Renal pelvis (tissue), 4 donors: ENCODE measurements around the gene AGRN. TPM values are rescaled to one million over a fixed set of nuclear protein-coding genes. Genes with fewer than 3 reads are reported as not detected.
"Not testable (repeated sequence)": the region's sequence is repeated elsewhere in the genome, so short reads cannot be mapped to it uniquely, and the experiment has no call there.

Experiments
- DNase-seq: peaks from one replicate; pipeline ENCODE4 v3.0.0-alpha.2; 2013
- polyA plus RNA-seq, 3 donors: library from polyadenylated mRNA; unstranded; fragments of 120-200 nt; gene quantifications; one replicate each; pipeline ENCODE4 v1.2.1, GENCODE V29; 2013; ENCODE audit not compliant: insufficient read length in 3 of 3

AGRN gene
- polyA plus RNA-seq, 3 donors, result 281 to 299 (median 289) TPM

DNA sequence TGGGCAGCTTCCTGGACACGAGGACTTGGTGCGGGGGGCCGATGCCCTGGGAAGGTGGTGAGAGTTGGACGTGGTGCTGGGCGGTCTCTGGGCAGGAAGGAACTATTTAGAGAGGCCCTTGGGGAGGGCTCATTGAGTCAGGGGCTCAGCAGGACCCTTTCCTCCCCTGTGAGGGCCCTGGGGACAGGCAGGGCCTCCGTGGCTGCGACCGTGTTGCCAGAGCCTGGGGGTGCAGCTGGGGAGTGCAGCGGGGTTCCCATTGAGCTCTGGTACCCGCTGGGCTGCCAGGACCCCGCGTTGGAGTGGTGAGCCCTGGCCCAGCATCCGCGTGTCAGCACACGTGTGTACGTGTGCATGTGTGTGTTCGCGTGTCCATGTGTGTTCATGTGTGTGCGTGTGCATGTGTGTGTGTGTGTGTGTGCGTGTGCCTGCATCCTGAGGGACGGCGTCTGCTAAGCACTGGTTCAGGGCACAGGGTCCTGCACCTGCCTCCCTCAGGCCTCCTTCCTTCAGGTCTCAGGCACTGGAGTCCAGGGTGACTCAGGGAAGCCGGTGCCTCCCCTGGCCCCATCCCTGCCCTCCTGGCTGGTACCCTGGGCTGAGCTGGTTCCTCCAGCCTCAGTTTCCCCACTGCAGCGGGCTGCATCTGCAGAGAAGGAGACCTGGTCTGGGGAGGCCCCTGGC is 43.5 kb downstream of the AGRN start:
- no peak for DNase-seq

DNA sequence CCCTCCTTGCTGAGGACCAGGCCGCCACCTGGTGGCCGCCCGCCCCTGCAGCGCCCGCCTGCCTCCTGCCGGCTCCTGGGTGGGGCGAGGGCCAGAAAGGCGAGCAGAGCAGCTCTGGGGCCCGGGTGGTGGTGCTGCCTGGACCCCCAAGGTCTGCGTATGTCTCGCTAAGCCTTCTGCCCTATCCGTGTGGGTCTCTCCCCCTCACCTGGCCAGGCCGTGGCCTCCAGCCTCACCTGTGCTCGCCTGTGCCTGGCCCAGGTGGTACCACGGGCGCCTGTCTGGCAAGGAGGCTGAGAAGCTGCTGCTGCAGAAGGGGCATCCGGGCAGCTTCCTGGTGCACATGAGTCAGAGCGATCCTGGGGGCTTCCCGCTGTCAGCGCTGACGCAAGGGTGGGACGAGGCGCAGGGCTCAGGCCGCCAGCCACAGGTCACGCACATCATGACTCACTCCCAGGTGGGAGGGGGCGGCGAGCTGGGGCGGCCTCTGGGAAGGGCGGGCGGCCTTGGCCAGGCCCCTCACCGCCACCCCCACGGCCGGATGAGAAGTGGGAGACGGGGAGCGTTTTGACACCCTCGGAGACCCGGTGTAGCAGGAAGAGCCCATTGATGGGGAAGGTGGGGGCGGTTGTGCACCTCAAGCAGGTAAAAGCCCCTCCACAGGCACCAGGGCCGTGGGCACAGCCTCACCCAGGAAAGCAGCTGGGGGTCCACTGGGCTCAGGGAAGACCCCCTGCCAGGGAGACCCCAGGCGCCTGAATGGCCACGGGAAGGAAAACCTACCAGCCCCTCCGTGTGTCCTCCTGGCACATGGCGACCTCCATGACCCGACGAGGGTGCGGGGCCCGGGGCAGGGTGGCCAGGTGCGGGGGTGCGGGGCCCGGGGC is 44.3 kb downstream of the AGRN start:
- DNase-seq, result no peak

DNA sequence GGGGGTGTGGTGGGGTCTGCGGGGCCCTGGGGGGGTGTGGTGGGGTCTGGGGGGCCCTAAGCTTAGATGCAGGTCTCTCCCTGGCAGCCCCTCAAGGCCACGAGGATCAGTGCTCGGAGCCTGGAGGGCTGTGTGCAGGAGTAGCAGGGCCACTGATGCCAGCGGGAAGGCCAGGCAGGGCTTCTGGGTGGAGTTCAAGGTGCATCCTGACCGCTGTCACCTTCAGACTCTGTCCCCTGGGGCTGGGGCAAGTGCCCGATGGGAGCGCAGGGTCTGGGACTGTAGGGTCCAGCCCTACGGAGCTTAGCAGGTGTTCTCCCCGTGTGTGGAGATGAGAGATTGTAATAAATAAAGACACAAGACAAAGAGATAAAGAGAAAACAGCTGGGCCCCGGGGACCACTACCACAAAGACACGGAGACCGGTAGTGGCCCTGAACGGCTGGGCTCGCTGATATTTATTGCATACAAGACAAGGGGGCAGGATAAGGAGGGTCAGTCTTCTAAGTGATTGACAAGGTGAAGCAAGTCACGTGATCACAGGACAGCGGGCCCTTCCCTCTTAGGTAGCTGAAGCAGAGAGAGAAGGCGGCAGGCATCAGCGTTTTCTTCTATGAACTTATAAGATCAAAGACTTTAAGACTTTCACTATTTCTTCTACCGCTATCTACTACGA is 45.5 kb downstream of the AGRN start:
- no peak for DNase-seq

DNA sequence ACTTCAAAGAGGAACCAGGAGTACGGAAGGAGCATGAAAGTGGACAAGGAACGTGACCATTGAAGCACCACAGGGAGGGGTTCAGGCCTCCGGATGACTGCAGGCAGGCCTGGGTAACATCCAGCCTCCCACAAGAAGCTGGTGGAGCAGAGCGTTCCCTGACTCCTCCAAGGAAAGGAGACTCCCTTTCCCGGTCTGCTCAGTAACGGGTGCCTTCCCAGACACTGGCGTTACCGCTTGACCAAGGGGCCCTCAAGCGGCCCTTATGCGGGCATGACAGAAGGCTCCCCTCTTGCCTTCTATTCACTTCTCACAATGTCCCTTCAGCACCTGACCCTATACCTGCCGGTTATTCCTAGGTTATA is 46.0 kb downstream of the AGRN start:
- not testable (repeated sequence) for DNase-seq

DNA sequence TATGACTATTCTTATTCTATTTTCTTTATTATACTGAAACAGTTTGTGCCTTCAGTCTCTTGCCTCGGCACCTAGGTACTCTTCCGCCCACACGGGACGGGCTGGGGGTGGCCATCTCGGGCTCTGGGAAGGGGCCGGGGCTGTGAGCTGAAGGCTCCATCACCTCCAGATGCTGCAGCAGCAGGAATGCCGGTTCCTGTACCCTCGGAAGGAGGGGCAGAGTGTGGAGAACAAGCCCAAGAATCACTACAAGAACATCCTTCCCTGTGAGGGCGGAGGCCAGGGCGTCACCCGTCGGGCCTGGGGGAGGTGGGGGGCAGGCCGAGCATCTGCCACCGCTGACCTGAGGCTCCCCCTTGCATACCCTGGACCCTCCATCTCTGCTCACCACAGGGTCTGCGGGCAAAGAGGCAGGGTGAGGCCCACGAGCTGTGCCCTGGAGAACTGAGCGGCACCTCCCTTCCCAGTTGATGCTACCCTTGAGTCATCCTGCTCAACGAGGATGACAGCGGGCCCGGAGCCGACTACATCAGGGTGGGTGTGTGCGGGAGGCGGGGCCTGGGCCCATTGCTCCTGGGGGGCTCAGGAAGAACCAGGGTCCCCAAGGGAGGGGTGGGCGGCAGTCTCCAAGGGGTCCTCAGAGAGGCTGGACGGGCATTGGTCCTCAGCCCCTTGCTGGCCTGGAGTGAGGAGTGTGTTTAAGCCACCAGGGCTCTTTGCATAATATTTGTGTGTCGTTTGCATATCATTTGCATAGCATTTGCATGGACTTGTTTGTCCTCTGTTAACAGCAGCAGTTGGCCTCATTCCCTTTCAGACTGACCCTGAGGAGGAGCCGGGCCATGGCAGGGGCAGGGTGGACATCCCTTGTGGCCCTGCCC is 46.7 kb downstream of the AGRN start:
- no peak for DNase-seq

DNA sequence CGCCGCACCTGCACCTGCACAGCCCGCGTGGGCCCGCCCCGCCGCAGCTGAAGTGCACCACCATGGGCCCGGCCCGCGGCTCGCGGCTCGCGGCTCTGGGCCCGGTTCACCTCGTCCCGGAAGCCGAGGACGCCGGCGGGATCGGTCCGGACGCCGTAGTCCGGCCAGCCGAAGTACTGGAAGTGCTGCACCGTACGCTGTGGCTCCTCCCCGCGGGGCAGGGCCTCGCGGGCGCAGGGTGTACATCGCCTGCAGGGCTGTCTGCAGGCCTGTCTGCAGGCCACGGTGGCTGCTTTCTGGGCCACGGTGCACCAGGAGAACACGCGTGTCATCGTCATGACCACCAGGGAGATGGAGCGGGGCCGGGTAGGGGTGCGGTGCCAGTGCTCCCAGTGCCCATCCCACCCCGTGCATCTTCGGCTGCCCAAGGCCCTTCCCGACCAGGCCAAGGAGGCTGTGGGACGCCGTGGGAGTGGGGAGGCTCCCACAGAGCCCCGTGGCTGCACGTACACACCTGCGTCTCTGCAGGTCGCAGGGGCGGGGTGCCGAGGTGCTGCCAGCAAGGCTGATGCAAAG is 47.5 kb downstream of the AGRN start:
- DNase-seq, result no peak

DNA sequence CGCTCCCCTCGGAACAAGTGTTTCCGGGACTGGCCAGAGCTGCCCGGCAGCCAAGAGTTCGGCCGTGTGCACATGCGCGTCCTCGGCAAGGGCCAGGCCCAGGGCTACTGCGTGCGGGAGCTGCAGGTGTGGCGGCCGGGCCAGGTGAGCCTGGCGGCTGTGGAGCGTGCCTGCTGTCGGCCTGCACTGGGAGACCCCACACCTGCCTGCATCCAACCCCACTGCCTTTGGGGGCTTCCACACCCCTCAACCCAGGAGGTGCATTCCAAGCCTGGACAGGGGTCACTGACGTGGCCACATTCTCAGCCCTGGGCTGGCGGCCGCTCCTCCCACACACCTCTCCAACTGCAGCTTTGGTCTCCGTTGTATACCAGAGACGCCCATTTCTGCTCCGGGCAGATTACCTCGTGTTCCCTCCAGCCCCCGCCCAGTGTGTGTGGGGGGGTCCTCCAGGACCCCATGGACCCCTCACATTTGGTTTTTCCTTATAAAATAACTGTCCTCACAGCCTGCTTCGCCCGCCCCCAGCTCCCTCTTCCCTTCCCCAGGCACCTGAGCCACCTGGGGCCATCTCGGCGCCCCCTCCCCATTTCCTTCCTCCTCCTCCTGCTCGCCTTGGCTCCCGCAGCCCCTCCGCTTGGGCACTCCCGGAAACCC is 48.1 kb downstream of the AGRN start:
- DNase-seq, result no peak

DNA sequence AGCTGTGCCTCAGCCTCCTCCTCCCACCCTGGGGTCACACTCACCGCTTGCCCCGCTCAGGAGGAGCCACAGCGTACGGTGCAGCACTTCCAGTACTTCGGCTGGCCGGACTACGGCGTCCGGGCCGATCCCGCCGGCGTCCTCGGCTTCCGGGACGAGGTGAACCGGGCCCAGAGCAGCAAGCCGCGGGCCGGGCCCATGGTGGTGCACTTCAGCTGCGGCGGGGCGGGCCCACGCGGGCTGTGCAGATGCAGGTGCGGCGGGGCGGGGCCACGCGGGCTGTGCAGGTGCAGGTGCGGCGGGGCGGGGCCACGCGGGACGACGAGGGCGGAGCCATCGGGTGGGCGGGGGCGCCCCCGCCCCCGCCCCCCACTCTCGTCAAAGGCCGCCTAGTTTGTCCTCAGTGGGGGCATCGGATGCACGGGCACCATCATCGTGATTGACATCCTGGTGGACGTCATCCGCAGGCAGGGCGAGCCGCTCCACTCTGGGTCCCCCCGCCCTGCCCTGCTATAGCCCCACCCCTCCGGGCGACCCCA is 48.7 kb downstream of the AGRN start:
- DNase-seq, result no peak

DNA sequence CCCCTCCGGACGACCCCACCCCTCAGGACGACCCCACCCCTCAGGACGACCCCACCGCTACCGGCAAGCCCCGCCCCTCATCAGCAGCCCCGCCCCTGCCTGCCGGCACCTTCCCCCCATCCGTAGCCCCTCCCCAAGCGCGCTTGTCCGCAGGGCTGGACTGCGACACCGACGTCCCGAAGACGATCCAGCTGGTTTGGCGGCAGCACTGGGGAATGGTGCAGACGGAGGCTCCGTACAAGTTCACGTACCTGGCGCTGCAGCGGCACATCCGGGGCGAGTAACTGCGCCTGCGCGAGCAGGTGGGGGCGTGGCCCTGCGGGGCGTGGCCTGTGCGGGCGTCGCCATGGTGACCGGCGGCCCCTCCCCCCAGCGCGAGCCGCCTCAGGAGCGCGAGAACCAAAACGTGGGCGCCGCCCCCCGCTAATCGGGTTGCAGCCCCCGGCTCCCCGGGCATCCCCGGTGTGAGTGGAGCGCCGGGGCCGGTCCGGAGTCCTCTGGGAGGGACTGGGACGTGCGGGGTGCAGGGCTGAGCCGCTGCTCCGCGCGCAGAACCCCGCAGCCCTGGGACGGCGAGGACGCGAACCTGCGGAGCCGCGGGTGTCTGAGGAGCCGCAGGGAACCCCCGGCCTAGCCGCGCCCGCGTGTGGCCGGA is 49.3 kb downstream of the AGRN start:
- no peak for DNase-seq

DNA sequence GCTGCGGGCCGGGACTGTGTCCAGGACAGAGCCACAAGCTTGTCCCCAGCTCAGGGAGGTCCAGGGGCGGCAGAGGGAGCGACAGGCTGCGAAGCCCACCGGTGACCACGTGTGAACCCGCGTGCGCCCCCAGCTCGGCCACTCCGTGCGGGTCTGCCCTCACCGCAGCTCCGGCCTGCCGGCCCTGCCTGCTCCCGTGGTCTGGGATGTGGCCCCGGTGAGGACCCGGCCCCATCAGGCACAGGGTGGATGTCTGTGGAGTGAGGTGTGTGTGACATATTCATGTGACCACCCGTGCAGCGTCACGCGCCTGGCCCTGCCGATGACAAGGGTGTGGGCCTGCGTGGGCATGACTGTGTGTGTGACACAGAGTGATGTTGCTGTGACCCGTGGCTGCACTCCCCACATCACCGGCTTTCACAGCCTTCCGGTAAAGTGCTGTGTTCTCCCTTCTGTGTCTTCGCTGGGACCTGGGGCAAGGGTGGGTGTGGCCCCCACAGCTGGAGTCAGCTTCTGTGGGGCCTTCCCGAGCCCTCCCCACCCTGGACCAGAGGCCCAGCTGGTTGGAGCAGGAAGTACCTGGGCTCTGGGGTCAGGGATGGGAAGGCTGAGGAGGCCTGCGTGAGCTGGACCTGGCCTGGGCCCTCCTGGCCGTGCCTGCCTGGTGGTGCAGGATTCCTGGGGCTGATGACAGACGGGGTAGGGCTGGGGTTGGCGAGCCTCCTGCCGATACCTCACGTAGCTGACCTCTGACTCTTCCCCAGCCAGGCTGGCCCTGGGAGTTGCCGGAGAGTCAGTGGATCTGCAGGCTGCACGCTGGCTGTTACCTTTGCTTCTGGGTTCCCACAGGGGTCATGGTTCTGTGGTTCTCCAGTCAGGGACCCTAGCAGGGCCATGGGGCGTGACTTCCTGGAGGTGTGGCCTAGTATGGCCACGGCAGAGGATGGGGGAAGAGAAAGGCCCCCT is 50.1 kb downstream of the AGRN start:
- no peak for DNase-seq

DNA sequence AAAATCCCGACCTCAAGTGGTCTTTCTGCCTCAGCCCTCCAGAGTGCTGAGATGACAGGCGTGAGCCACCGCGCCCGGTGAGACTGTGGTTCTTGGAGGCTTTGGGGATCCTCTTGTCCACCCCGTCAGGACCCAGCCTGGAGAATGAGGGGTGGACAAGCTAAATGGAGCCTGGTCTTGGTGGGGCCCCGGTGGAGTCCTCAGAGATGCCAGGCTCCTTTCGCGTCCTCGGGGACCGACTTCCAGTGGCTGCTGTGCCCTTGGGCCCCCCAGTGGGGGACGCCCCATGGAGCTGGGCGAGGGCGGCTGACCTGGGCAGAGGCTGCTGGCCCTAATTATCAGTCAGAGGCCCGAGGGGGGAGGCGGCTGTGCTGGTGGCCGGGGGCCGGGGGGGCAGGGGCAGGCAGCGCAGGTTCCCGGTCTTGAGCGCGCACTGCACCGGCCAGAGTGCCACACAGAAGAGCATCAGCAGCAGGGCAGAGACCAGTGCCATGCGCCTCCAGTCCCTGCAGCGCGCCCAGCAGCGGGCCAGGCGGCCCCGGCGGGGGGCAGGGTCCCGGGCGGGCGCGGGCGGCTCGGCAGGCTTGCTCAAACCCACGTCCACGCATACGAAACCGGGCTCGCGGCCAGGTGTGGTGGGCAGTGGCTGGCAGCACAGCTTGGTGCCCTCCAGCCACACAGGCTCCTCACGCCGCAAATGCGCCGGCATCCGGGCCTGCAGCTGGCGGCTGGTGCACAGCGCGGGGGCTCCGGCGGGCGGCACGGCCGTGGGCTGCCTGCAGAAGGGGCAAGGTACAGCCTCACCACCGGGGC is 51.8 kb downstream of the AGRN start:
- DNase-seq, result no peak

DNA sequence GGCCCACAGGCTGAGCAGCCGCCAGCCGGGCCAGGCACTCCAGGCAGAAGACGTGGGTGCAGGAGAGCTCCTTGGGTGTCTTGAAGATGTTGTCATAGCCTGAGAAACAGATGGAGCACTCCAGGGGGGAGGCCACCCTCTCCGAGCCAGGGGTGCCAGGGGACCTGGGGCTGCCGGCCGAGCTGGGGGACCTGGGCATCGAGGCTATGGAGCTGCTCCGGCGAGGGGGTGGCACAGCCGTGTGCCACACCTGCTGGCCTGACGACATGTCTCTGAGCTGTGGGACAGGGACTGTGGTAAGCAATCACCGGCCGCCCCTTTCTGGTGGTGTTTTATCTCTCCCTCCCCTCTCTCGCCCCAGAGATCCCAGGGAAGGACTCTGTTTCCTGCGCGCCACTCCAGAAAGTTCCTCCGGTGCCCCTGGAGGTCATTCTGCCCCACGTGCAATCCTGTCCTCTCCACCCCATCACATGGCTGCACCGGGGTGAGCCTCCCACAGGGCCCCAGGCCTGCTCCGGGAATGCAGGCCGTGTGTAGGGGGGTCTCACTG is 52.5 kb downstream of the AGRN start:
- no peak for DNase-seq

DNA sequence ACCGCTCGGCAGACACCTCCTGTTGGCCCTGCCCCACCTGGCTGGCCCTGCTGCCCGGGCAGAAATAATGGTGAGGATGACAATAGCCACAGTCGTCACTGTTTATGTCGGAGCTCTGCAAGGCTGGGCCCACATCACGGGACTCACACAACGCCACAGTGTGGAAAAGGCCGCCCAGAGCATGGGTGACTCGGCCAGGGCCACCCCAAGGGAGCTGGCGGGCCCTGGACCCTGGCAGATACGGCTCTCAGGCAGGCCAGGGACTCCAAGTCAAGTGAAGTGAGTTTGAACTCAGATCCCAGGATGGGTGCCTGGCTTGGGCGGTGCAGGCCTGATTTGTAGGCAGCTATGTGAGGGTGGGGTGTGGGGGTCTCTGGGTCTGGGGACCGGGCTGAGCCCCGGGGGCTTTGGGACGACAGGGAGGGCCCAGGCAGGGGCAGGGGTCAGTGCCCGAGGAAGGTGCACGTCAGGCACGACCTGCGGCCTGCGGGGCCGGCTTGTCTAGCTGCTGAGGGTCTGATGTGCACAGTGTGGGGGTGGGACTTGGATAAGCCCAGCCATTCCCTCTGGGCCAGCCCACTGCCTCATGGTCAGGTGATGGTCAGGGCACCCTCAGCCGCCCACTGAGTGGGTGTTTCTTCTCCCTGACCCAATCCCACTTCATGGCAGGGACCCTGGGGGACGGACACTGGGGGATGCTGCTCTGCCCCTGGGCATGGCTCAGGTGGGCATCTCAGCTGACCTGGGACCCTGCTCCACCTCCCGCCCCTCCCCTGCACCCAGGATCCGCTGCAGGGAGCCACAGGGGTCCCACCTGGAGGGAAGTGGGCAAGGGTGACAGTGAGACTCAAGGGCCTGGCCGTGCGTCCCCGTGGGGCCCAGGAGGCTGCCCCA is 53.2 kb downstream of the AGRN start:
- DNase-seq, result no peak

DNA sequence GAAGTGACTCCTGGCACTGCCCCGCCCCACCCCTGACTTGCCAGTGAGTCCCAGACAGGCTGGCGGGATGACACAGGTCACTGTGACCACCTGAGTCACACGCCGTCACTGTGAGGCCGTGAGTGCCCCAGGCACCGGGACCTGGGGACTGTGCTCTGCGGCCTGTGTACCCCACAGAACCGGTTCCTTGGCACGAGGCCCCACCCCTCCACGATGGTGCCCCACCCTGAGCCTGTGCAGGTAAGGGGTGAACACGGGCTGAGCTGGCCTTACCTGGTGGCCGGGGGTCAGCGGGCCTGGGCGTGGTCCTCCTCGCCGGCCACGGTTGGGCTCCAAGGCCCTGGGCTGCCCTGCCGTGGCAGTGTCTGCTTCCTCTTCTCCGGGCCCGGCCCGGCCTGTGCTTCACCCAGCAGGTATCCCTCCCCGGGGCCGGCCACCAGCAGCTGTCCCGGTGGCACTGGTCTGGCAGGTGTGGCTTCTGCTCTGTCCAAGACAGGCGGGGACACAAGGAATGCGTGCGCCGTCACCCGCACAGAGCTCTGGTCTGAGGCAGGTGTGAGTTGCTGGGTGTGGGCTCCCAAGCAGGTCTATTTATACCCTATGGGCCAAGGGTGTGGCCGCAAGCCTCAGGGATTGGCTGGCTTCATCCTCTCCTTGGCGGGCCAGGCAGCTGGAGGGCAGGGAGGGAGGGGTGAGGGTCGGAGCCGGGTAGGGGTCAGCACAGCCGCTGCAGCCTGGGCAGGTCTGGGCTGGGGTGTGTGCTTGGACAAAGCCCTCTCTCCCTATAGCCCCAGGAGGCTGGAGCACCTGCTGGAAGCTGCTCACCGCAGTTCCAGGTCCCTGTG is 54.0 kb downstream of the AGRN start, which contains the start of gene RNF223:
Gene RNF223, minus strand, starts transcription at position 564 of the 845 bp plus-strand sequence. CDS start 1,740 bp downstream, outside the sequence.
- no peak for DNase-seq

DNA sequence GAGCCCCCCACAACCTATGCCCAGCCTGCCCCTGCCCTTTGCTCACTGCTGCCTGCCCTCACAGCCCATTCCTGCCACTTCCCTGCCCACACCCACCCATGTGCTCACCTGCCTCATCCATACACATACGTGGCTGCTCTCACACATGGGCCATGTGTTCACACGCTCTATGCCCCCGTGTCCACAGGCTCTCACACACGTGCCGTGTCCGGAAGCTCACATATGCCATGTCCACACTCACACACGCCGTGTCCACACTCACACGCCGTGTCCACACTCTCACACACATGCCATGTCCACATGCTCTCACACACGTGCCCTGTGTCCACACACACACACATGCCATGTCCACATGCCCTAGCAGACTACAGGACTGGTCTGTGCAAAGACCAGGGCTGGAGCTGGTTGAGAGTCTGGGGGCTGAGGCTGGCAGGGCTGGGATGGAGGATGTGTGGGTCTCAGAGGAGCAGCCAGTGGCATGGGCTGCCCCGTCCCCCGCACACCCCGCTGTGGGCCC is 54.8 kb downstream of the AGRN start:
- DNase-seq, result no peak
